ENCODE measurements around the gene BTD. TPM values are rescaled to one million over a fixed set of nuclear protein-coding genes. Genes with fewer than 3 reads are reported as not detected.

Gene BTD
- total RNA-seq, 1 donor, result 16.7 TPM

DNA sequence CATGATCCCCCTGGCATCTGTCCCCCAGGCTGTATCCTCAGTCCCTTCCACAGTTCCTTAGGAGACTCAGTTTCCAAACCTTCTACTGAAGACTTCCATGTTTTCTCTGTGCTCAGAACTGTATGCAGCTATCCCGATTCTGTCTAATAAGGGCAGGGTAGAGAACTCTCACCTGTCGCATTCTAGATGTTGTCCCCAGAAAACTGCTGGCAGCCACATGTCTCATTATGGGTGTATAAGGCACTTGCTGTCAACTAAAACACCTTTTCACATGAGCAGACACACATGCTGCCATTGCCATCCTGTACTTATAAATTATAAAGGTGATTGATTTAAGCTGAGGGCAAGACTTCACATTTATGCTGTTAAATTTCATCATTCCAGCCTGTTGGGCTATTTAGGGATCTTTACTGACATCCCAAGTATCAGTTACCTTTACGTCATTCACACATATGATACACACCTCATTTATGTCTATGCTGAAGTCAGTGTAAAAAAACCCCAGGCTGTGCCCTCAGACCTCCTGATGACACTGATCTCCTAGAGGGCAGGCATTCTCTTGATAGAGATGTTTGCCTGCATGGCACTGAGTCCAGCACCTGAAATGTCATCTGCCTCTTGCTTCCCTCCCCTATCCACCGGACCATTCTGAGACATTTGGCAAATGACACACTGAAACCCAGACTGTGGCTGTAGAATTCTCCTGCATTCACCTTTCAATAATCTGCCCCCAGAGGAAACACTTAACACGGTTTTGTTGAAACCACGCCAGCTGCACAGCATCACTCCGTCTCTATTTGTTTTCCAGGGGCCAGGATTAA lies 35.8 kb downstream of the BTD start:
- H3K9me3 ChIP-seq (ENCODE audit: low read depth, low read length), result no peaks in the 10 kb centered on the region
- H3K4me3 ChIP-seq (ENCODE audit: low read length), result no peak overlapping the region
- H3K4me1 ChIP-seq (ENCODE audit: insufficient read depth, low read length), result peaks cover 23% of the 10 kb centered on the region
- no peaks in the 10 kb centered on the region for H3K27me3 ChIP-seq (ENCODE audit: insufficient read depth, low read length)

DNA sequence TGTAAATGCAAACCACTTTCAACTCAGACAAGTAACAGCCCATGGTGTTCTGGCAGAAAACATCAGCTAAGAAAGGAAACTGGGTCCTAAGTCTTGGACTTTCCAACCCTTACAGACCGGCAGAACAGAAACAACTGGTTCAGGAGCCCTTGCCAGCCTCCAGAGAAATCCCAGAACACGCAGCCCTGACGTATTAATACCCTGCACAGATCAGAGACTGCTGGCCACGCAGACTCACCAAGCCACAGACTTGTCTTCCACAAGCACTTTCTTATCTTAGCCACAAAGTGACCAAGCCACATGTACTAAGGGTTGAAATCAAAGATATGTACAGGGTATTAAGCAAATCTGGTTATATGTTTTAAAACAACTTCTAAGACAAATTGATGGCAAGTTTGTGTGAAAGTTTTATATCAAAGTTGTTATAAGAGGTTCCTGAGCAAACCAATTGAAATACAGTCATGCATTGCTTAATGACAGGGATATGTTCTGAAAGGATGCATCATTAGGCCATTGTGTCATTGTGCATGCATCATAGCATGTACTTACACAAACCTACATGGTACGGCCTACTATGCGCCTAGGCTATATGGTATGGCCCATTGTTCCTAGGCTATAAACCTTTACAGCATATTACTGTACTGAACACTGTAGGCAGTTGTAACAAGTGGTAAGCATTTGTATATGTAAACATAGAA lies 36.8 kb downstream of the BTD start:
- no peaks in the 10 kb centered on the region for H3K27me3 ChIP-seq (ENCODE audit: insufficient read depth, low read length)
- H3K4me1 ChIP-seq (ENCODE audit: insufficient read depth, low read length), result peaks cover 23% of the 10 kb centered on the region
- no peaks in the 10 kb centered on the region for H3K9me3 ChIP-seq (ENCODE audit: low read depth, low read length)
- H3K4me3 ChIP-seq (ENCODE audit: low read length), result no peak overlapping the region

DNA sequence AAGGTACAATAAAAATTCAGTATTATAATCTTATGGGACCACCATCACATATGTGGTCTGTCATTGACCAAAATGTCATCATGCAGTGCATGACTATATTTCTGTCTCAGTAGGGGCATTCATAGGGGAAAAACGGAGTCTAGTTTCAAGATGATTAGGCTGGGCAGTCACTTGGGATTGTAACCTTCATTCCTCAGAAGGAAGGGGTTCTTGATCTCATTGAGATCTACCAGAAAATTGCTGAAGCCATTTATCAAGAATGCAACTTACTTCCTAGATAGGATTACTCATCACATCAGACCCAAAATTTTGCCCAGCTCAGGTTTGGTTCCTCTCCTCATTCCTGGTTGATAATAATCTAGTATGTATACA lies 37.3 kb downstream of the BTD start:
- H3K4me3 ChIP-seq (ENCODE audit: low read length), result no peak overlapping the region
- no peaks in the 10 kb centered on the region for H3K9me3 ChIP-seq (ENCODE audit: low read depth, low read length)
- H3K4me1 ChIP-seq (ENCODE audit: insufficient read depth, low read length), result peaks cover 23% of the 10 kb centered on the region
- no peaks in the 10 kb centered on the region for H3K27me3 ChIP-seq (ENCODE audit: insufficient read depth, low read length)

DNA sequence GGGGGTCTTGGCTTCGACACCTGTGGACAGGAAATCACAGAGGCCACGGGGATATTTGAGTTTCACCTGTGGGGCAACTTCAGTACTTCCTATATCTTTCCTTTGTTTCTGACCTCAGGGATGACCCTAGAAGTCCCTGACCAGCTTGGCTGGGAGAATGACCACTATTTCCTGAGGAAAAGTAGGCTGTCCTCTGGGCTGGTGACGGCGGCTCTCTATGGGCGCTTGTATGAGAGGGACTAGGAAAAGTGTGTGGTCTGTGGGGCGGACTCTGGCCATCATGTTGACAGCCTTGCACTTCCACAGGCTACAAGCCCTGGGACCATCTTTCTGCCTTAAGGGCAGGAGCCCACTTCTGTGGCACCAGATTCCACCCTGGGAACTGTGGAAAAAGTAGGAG lies 43.7 kb downstream of the BTD start:
- peaks cover 2% of the 10 kb centered on the region for H3K27me3 ChIP-seq (ENCODE audit: insufficient read depth, low read length)
- H3K4me3 ChIP-seq (ENCODE audit: low read length), result no peak overlapping the region
- H3K4me1 ChIP-seq (ENCODE audit: insufficient read depth, low read length), result peaks cover 44% of the 10 kb centered on the region
- no peaks in the 10 kb centered on the region for H3K9me3 ChIP-seq (ENCODE audit: low read depth, low read length)

DNA sequence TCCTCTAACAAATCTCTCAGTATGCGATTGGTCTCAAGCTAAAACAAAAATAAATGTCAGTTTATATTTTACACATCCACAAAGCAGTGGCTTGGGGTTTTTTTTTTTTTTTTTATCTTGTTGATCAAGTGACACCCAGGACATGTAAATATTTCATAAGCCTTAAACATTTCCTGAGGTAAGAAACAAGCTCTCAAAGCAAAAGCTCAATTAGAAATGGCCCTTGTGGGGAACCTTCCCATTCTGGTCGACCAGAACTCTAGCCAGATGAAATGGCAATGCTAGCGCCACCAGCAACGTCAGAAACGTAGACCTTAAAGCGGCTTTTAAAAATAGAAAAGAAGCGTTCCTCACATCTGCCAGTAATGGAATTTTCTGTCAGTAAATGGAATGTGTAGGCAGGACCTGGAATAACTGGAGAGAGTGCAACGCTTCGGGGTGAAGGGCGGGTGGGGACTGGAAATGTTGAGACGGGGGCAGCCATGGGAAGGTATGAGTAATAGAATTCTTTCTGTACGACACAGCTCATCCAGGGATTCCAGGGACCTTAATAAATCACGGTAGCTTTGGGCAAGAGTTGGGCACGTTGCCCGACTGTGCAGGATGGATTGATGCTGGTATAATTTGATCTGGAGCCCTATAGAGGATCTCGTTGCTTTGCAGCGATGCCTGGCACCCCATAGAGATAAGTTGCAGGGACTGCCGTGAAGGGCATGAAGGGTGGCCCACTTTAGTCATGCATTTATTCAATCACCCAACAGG lies 44.4 kb downstream of the BTD start:
- Histone ChIP-seq H3K27me3 (ENCODE audit: insufficient read depth, low read length) (peaks cover 2% of the 10 kb centered on the region), H3K4me3 (ENCODE audit: low read length) (no peak overlapping the region), H3K4me1 (ENCODE audit: insufficient read depth, low read length) (peaks cover 44% of the 10 kb centered on the region), H3K9me3 (ENCODE audit: low read depth, low read length) (no peaks in the 10 kb centered on the region)

DNA sequence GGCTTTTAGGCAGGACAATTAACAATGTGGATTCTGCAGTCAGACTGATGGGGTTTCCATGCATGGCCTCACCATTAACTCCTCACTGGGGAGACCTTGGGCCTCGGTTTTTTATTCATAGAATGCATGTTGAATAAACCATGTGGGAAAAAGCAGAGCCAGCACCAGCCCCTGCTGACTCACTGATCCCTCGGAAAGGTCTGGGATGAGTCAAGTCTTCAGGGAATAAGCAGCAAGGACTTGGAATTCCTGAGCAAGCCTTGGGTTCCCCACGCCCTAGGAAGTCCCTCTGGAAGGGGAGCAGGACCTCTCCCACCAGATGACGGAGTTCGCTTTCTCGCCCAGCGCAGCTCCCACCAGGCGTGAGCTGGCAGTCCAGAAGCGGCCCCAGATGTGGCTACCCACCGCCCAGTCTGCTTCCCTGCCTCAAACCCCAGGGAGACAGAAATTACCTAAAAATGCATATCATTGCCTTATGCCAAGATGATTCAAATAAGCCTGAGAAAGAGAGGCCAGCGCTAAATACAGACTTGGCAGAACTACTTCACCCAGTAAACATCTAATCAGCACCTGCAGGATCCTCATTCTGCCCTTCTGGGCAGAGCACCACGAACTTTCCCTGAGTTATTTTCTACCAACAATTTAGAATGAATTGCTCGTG lies 45.4 kb downstream of the BTD start:
- Histone ChIP-seq H3K4me1 (ENCODE audit: insufficient read depth, low read length) (peaks cover 44% of the 10 kb centered on the region), H3K9me3 (ENCODE audit: low read depth, low read length) (no peaks in the 10 kb centered on the region), H3K27me3 (ENCODE audit: insufficient read depth, low read length) (peaks cover 2% of the 10 kb centered on the region), H3K4me3 (ENCODE audit: low read length) (no peak overlapping the region)

DNA sequence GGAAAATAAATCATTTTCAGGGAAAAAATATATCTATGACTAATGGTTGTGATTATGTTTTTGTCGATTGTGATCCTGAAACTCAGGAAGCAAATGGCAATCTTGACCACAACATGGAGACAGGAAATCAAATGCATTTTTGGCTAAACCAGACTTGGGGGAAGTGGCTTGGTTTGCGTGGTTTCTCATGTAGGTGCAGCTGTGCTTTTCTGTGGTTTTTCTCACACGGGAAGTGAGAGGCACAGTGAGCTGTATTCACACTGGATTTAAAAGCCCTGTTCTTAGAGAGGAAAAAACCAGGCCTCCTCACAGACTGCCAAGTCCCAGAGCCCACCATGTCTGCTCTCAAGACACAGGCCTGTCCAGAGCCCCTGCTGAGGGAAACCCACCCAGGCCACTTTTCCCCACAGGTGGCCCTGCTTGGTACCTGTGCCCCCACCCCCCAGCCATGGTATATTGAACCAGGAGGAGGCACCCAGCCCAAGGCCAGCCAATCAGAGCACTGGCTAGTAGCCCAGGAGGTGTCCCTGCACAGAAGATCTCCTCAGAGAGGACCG lies 46.1 kb downstream of the BTD start:
- Histone ChIP-seq H3K4me3 (ENCODE audit: low read length) (no peak overlapping the region), H3K4me1 (ENCODE audit: insufficient read depth, low read length) (peaks cover 44% of the 10 kb centered on the region)

DNA sequence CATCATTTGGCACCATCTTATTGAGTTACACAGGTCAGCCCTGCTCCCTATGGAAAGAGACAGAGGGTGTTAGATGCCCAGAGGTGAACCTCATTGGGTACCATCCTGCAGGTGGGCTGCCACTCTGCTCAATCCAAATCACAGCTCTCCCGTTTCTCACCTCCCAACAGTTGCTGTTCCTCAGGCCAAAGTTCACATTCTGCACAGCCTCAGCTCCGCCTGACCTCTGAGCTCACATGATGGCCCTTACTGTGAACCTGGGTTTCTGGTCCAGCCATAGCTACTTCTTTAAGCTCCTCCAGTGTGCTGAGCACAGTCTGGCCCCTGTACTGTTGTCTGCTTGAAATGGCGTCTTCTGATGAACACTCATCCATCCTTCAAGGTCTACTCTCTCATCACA lies 47.8 kb downstream of the BTD start:
- H3K4me1 ChIP-seq (ENCODE audit: insufficient read depth, low read length), result peaks cover 44% of the 10 kb centered on the region
- H3K4me3 ChIP-seq (ENCODE audit: low read length), result no peak overlapping the region
- H3K27me3 ChIP-seq (ENCODE audit: insufficient read depth, low read length), result peaks cover 2% of the 10 kb centered on the region
- H3K9me3 ChIP-seq (ENCODE audit: low read depth, low read length), result no peaks in the 10 kb centered on the region

More for the DNA sequence above, 46.1 kb downstream of the BTD start:
- peaks cover 2% of the 10 kb centered on the region for H3K27me3 ChIP-seq (ENCODE audit: insufficient read depth, low read length)
- no peaks in the 10 kb centered on the region for H3K9me3 ChIP-seq (ENCODE audit: low read depth, low read length)

DNA sequence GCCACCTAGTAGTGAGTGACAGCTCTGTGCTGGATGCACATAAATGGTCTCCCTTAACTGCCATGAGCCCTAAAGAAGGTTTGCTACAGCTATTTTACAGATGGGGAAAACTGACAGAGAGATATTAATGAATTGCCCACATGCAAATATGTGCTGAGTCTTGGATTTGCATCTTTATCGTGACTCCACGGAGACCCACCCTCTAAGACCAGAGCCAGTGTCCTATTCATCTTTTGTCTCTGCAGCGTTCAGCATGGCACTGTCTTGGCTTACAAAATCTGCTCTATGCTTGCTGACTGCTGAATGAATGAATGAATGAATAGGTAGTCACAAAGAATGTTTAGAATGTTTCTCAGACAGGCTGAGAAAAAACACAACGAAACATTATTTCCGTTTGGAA lies 48.3 kb downstream of the BTD start:
- H3K27me3 ChIP-seq (ENCODE audit: insufficient read depth, low read length), result peaks cover 2% of the 10 kb centered on the region
- no peaks in the 10 kb centered on the region for H3K9me3 ChIP-seq (ENCODE audit: low read depth, low read length)
- no peak overlapping the region for H3K4me3 ChIP-seq (ENCODE audit: low read length)
- H3K4me1 ChIP-seq (ENCODE audit: insufficient read depth, low read length), result peaks cover 44% of the 10 kb centered on the region

DNA sequence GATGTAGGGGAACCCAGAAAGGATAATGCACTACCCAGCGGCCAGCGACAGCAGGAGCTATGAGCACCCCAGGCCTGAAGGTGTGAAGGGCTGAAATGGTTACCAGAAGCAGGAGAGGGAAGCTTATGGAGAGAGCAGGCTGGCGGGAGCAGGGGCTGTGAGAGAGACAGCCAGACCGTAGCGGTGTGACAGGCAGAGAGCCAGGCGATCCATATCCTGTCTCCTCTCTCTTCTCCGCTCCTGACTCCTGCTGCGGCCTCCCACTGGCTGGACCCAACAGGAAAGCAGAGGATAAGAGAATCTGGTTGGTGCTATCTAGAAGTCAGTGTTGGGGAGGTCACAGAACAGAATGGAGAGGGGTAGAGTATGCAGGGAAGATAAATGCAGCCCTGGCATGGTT lies 49.9 kb downstream of the BTD start:
- Histone ChIP-seq H3K4me1 (ENCODE audit: insufficient read depth, low read length) (peaks cover 29% of the 10 kb centered on the region), H3K4me3 (ENCODE audit: low read length) (no peak overlapping the region), H3K27me3 (ENCODE audit: insufficient read depth, low read length) (peaks cover 2% of the 10 kb centered on the region), H3K9me3 (ENCODE audit: low read depth, low read length) (peaks cover 15% of the 10 kb centered on the region)

DNA sequence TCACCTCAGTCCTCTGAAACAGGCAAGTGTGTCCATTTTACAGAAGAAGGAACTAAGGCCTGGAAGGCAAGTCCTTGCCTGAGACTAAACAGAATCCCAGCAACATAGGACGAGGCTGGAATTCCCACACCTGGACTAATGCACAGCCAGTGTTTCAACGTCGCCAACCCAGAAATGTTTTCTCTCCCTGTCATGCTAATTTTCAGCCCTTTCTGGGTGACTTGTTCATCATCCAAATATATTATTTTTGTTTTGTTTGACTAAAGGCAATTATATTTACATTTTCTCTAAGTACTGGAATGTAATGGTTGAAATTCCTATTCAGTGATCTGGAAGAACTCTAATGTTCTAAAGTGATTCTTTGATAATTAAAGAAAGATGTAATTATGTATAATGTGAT lies 51.8 kb downstream of the BTD start:
- peaks cover 26% of the 10 kb centered on the region for H3K9me3 ChIP-seq (ENCODE audit: low read depth, low read length)
- no peak overlapping the region for H3K4me3 ChIP-seq (ENCODE audit: low read length)
- H3K27me3 ChIP-seq (ENCODE audit: insufficient read depth, low read length), result peaks cover 2% of the 10 kb centered on the region
- peaks cover 12% of the 10 kb centered on the region for H3K4me1 ChIP-seq (ENCODE audit: insufficient read depth, low read length)

DNA sequence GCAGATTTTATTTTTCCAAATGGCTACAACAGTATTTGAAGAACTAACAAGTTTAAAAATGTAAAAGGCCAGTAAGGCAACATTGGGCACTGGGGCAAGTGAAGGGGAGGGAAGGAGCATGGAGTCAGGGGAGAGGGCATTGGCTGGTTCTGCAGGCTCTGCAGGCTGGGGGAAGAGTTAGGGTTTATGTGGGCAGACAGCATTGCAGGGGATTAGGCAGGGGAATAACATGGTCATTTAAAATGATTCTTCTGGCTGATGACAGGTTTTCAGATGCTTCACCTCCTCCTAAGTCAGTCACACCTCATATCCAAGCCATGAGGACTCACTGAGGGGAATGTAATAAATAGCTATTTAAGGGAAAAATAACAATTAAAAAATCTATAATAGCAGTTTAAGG lies 52.6 kb downstream of the BTD start:
- Histone ChIP-seq H3K27me3 (ENCODE audit: insufficient read depth, low read length) (peaks cover 2% of the 10 kb centered on the region), H3K4me1 (ENCODE audit: insufficient read depth, low read length) (peaks cover 4% of the 10 kb centered on the region), H3K4me3 (ENCODE audit: low read length) (no peak overlapping the region)

DNA sequence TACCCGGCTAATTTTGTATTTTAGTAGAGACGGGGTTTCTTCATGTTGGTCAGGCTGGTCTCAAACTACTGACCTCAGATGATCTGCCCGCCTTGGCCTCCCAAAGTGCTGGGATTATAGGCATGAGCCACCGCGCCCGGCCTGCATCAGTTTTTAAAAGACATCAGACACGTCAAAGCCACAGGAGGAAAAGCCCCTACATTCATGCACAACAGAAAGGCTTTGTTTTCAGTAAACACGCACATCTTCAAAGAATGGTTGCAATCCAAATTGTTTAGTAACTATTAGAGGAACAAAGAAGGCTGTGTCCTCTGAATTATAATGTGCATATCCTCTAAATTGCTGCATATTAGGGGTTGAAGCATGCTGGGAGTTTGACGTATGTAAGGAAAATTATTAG lies 53.3 kb downstream of the BTD start:
- Histone ChIP-seq H3K4me3 (ENCODE audit: low read length) (no peak overlapping the region), H3K27me3 (ENCODE audit: insufficient read depth, low read length) (peaks cover under 1% of the 10 kb centered on the region), H3K4me1 (ENCODE audit: insufficient read depth, low read length) (no peaks in the 10 kb centered on the region), H3K9me3 (ENCODE audit: low read depth, low read length) (peaks cover 26% of the 10 kb centered on the region)

More for the DNA sequence above, 52.6 kb downstream of the BTD start:
- peaks cover 26% of the 10 kb centered on the region for H3K9me3 ChIP-seq (ENCODE audit: low read depth, low read length)

DNA sequence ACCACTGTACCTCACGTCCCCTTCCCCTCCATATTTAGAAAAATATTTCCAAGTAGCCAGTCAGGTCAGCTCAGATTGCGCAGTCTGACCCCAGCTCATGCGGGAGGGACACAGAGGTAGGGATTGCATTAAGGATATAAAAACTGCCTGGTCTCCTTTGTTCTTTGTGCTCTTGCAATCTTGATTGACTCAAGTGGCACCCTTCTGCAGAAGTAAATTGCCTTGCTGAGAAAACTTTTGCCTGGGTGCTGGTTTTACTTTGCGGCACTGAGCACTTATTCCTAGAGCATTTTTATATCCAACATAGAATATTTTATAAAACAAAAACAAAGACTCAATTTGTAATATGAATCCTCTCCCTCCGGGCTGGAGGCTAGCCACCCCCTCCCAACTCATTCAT lies 54.8 kb downstream of the BTD start:
- Histone ChIP-seq H3K9me3 (ENCODE audit: low read depth, low read length) (peaks cover 26% of the 10 kb centered on the region), H3K27me3 (ENCODE audit: insufficient read depth, low read length) (no peaks in the 10 kb centered on the region), H3K4me1 (ENCODE audit: insufficient read depth, low read length) (no peaks in the 10 kb centered on the region), H3K4me3 (ENCODE audit: low read length) (no peak overlapping the region)

All from mononuclear cell (primary cell).